Measurements from ENCODE around the gene CFAP126. TPM values are rescaled to one million over a fixed set of nuclear protein-coding genes. Genes with fewer than 3 reads are reported as not detected.

The CFAP126 gene
- total and polyA plus RNA-seq, 2 of the 13 experiments (the other 11 are each of a cell fraction or from before 2014, with no cell fraction given) = not detected

- no peak for TF ChIP-seq ZNF713 (CRISPR knock-in tag; IDR thresholded peaks at IDR 0.05)
- ChIA-PET POLR2A (no interaction called here), CTCF (ENCODE audit: low intra/inter-chr PET ratio, low total read pairs) (no interaction called here)
- intact Hi-C loops (cut with micrococcal nuclease; ENCODE audit: unreplicated experiment) = no loop called here
- no peak for FAIRE-seq
- no peak overlapping the region for H3K4me3 ChIP-seq (replicated peaks in 1 of 3; ENCODE audit: insufficient read depth in 1 of 3, low read depth in 2 of 3, low read length in 3 of 3)
- BruUV-seq (replicated peaks) = no TSS peak
- no peaks in the 10 kb centered on the region for H3K27me3 ChIP-seq (ENCODE audit: control insufficient read depth in 1 of 2, insufficient read depth in 2 of 2, low read length in 2 of 2)
- DNase-seq (ENCODE audit: low spot score) = no peak
- H3K9me3 ChIP-seq (ENCODE audit: low read length) = no peaks in the 10 kb centered on the region
- H4K20me1 ChIP-seq (ENCODE audit: insufficient read depth, low read length) = no peaks in the 10 kb centered on the region
- H3K4me2 ChIP-seq (ENCODE audit: low read depth, low read length) = no peak overlapping the region
- H3K36me3 ChIP-seq (replicated peaks in 1 of 2; ENCODE audit: control insufficient read depth in 1 of 2, insufficient read depth in 2 of 2, low read length in 2 of 2) = peaks cover 7 to 58% of the 10 kb centered on the region in 2 experiments; a peak in 4 of 5 replicates
- in situ Hi-C loops (cut with HindIII; ENCODE audit: extremely low pct_ligation_motif_present, low pct_unique_long_range_greater_than_20kb) = no loop called here
- no peaks in the 10 kb centered on the region for H3K79me2 ChIP-seq (ENCODE audit: insufficient read depth, low read length)
- H3K9ac ChIP-seq (ENCODE audit: insufficient read depth, low read depth, low read length) = no peak overlapping the region
- no peaks in the 10 kb centered on the region for H3K4me1 ChIP-seq (ENCODE audit: insufficient read depth, low read length)
- no peak for ATAC-seq
- H3K27ac ChIP-seq (ENCODE audit: extremely low read length, insufficient read depth, low read length) = no peak overlapping the region
- WGBS (ENCODE audit: low lambda C conversion rate) = 90% methylated on average over 3 of the region's 3 CpGs
- H2AFZ ChIP-seq (ENCODE audit: low read length) = no peak overlapping the region
These were observed 31.9 kb downstream of the CFAP126 start for GRCh38 chr1:161335796-161336195.

GRCh38 chr1:161333166-161333565 lies 34.5 kb downstream of the CFAP126 start:
- DNase-seq (ENCODE audit: low spot score) = no peak
- Histone ChIP-seq H3K79me2 (ENCODE audit: insufficient read depth, low read length) (no peaks in the 10 kb centered on the region), H2AFZ (ENCODE audit: low read length) (no peak overlapping the region), H3K9ac (ENCODE audit: insufficient read depth, low read depth, low read length) (no peak overlapping the region), H4K20me1 (ENCODE audit: insufficient read depth, low read length) (no peaks in the 10 kb centered on the region), H3K4me1 (ENCODE audit: insufficient read depth, low read length) (no peaks in the 10 kb centered on the region), H3K27me3 (ENCODE audit: control insufficient read depth in 1 of 2, insufficient read depth in 2 of 2, low read length in 2 of 2) (no peaks in the 10 kb centered on the region), H3K27ac (ENCODE audit: extremely low read length, insufficient read depth, low read length) (no peak overlapping the region), H3K4me2 (ENCODE audit: low read depth, low read length) (no peak overlapping the region), H3K4me3 (replicated peaks in 1 of 3; ENCODE audit: insufficient read depth in 1 of 3, low read depth in 2 of 3, low read length in 3 of 3) (no peak overlapping the region), H3K9me3 (ENCODE audit: low read length) (no peaks in the 10 kb centered on the region), H3K36me3 (replicated peaks in 1 of 2; ENCODE audit: control insufficient read depth in 1 of 2, insufficient read depth in 2 of 2, low read length in 2 of 2) (peaks cover 8 to 67% of the 10 kb centered on the region in 2 experiments; a peak in 4 of 5 replicates)
- FAIRE-seq = no peak
- in situ Hi-C loops (cut with HindIII; ENCODE audit: extremely low pct_ligation_motif_present, low pct_unique_long_range_greater_than_20kb) (no loop called here), intact Hi-C loops (cut with micrococcal nuclease; ENCODE audit: unreplicated experiment) (no loop called here)
- BruUV-seq (replicated peaks) = no TSS peak
- TF ChIP-seq CEBPB (IDR thresholded peaks at IDR 0.05; ENCODE audit: borderline replicate concordance, low read depth, low read length) (peak; percentile 10; the same call in 1 of the 2 replicates), PPARG (CRISPR knock-in tag; conservative IDR thresholded peaks at IDR 0.05) (no peak), TAF1 (CRISPR knock-in tag; IDR thresholded peaks at IDR 0.05) (no peak)
- POLR2A ChIA-PET = interaction anchor here (2.1 kb wide), 1 partner anchor 19 kb away, joined by 9 read pairs; the partner anchor contains the start of gene SDHC
- WGBS (ENCODE audit: low lambda C conversion rate) = 96% methylated on average over 9 of the region's 9 CpGs
- ATAC-seq = no peak
- CTCF ChIA-PET (ENCODE audit: low intra/inter-chr PET ratio, low total read pairs) = no interaction called here

Measured in HepG2 (cell line).